GM19035 (cell line): Measurements from ENCODE around the gene FOXR2.

Source experiments
- ATAC-seq: cut with Tn5 transposase; IDR thresholded peaks from one replicate; pipeline ENCODE4 v1.9.1; 2021; ENCODE audit not compliant: unreplicated experiment

The FOXR2 gene, protein sequence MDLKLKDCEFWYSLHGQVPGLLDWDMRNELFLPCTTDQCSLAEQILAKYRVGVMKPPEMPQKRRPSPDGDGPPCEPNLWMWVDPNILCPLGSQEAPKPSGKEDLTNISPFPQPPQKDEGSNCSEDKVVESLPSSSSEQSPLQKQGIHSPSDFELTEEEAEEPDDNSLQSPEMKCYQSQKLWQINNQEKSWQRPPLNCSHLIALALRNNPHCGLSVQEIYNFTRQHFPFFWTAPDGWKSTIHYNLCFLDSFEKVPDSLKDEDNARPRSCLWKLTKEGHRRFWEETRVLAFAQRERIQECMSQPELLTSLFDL

DNA sequence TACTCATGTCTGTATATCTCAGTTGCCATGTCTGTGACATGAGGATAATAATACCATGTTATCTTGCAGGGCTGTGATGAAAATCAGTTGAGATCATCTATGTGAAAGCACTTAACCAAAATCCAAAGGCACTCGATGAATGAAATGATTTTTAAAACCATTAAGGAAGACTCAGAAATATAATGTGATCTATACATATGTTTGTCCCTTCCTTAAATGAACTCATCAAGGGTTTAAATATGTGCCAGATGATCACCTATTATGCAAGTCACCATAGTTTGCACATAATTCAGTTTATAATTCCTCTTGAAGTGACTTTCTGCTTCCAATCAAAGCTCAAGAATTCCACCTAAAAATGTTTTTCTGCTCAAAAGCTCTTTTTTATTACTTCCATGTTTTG is at the start of gene FOXR2:
Gene FOXR2, plus strand, starts transcription at position 301 of the 400 bp plus-strand sequence. CDS start 312 bp downstream, outside the sequence.
- no peak for ATAC-seq

DNA sequence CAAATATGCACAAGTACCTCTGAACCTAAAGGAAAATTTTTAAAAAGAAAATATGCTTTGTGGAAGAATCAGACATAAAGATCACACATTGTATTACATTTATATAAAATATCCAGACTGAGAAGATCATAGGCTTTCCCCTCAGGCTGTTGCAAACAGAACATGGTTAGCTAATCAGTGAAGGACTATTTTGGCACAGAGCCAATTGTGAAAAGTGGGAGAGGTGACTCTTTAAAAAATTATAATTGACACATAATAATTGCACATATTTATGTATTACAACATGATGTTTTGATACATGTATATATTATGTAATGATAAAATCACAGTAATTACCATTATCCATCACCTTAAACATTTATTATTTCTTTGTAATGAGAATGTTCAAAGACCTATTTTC is 44.1 kb upstream of the FOXR2 start:
- no peak for ATAC-seq

DNA sequence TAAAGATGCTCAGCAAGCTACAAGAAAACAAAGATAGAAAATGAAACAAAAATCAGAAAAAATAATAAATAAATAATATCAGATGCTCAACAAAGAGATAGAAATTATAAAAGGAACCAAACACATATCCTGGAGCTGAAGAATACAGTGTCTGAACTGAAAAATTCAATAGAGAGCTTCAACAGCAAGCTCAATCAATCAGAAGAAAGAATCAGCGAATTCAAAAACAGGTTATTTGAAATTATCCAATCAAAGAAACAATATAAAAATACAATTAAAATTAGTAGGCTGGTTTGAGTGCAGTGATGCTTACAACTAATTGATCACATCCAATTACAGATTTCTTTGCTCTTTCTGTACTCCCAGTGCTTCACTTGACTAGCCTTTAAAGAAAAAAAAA is 40.8 kb upstream of the FOXR2 start:
- ATAC-seq = no peak

DNA sequence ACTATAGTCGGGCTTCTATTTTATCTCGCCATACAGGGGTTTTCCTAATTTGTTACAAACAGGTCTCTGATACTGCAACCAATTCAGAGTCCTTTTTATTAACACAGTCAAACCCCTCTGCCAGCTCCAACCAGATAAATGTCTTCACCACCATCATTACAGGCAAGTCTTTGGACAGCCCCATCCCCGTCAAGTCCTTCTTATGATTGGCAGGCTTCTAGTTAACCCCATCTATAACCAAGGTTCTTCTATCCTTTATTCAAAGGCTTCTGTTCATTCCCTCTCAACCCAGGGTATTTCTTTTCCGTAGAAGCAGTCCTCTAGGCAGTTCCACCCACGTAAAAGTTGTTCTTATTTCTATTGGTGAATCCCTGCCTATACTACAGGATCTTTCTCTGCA is 29.9 kb upstream of the FOXR2 start:
- ATAC-seq = no peak

DNA sequence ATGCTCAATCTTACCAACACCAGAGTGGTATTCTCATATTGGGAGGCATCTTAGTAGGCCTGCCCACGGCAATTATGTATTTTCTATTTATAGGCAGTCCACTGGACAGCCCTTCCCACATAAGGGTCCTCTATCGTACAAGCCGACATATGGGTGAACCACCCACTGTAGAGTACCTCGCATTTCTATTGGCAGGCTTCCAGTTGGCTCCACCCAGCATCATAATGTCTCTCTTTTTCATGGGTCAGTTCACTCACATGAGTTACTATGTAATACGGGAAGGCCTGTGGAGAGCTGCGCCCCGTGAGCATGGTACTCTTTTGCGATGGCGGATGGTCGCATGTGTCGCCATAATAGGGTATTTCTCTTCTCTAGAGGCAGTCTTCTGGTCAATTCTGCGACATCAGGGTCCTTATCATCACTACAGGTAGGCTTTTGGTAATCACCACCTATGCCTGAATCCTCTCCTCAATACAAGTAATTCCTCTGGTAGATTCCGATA is 29.4 kb upstream of the FOXR2 start:
- ATAC-seq = no peak

DNA sequence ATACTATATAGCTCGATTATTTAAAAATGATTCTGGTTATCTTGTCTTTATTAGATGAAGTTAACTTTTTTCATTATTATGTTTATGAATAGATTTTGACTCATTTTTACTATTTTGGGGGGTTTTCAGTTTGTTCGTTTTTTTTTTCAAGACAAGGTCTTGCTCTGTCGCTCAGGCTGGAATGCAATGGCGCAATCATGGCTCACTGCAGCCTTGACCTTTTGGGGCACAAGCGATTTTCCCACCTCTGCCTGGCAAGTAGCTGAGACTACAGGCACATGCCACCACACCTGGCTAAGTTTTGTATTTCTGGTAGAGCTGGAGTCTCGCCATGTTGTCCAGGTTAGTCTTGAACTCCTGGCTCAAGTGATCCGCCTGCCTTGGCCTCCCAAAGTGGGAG is 24.9 kb upstream of the FOXR2 start:
- no peak for ATAC-seq

DNA sequence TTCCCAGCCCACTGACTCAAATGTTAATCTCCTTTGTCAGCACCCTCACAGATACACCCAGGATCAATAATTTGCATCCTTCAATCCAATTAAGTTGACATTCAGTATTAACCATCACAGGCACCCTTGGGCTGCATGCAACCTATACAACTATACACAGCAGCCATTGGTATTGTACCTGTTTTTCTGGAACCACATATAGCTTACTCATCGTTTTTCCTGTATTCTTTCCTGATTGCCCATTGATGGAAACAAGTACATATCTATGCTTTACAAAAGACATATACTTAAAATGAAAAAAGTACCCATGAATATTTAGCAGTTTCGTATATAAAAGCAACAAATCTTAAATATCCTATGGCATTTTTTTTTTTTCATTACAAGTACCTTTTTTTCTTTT is 3.7 kb upstream of the FOXR2 start:
- no peak for ATAC-seq

DNA sequence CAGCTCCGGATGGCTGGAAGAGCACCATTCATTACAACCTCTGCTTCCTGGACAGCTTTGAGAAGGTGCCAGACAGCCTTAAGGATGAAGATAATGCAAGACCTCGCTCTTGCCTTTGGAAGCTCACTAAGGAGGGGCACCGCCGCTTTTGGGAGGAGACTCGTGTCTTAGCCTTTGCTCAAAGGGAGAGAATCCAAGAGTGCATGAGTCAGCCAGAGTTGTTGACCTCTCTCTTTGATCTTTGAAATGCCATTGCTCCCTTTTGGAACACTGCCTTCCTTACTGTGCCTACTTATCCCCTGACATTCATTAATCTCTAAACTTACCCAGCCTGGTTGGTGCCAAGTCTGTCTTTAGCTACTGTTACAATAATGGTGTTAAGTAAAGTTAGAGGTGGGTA is 1.2 kb downstream of the FOXR2 start:
- no peak for ATAC-seq

DNA sequence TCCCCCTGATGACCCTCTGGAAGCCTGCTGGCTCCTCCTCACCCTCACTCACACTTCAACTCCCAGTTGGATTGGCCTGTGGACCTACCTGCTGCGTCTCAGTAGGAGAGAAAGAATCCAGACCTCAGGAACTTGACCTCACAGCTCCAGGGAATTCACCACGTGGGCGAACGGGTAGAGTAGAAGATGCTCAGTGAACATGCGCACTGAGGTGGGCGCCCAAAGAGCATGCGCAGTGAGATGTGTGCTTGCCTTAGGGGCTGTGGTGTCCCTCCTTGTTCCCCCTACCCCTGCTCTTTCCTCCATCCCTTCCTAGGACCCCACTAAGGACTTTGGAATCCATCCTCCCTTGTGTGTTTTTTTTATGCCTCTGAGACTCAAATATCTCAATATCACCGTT is 12.9 kb downstream of the FOXR2 start:
- no peak for ATAC-seq

DNA sequence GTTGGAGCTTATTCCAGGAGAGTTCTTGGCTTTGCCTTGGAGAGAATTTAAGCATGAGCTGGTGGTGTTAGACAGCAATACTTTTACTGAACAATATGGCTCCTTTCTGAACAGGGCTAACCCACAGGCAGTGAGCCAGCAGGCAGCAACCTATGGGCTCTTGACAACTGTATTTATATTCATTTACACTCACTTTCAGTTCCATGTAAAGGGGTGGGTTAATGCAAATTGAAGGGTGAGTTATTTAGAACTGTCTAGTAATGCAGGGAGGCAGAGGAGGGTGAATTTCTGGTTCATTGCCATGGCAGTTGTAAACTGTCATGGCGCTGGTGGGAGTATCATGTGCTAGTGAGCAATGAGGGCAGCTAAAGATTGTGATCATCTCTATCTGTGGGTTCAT is 15.7 kb downstream of the FOXR2 start:
- no peak for ATAC-seq

DNA sequence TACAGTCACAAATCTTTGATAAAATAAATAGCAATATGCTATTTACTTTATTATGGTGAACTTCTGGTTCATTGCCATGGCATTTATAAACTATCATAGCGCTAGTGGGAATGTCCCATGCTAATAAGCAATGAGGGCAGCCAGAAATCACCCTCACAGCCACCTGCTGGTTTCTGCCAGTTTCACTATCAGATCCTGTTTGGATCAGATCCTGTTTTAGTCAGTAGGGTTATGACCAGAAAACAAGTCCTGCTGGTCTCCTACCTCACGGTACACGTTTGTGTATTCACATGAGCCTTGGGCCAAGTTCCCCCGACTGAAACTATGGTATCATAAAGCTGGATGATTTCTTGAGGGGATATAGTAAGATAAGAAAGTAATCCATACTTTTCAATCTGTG is 17.7 kb downstream of the FOXR2 start:
- no peak for ATAC-seq

DNA sequence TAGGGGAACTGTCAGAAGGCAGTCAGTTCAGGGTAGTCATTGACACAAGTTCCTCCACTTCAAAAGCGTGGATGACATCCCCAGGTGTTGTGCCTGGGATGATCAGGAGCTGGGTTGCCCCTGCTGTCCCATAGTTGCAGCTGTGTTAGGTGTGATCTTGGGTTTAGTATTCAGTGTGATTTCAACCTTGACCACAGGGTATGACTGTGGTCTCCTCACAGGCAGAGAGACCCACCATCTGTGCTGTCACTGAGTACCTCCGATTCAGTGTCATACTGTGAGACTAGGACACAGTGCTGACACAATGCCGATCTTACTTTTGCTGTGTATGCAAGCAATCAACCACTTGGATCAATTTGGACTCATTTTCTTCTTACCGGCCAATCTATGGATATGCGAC is 25.2 kb downstream of the FOXR2 start:
- ATAC-seq = no peak

DNA sequence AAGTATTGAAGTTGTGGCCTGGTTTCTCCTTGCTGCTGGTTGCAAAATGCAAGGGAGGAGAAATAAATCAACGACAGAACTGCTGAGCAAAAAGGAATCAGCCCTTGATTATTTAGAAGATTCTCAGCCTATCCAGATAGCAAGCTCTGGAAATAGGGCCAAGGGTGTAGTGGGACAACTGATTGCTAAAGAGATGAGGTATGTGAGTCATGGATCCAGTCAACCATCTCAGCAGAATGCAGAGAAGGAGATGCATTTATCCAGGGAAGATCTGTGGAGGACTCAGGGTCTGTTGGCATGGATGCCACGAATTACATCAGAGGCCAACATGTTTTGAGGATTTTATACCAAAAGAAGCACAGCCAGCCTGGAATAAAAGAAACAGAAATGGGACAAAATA is 36.7 kb downstream of the FOXR2 start:
- ATAC-seq = no peak

DNA sequence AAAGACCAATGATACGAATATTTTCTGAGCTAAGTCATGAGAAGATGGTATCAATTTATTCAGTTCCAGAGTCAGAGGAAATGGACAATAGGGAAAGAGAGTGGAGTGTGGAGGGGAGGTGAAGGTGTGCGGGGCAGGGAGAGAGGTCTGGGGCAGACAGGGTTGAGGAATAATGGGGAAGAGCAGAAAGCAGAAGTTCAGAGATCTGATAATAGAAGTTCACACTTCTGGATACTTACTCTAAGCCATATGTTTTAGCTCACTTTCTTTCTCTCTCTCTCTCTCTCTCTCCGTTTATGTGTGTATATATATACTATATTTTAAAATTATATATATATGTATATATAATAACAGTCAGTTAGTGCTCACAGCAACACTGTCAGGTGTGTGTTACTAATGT is 40.4 kb downstream of the FOXR2 start:
- ATAC-seq = no peak

DNA sequence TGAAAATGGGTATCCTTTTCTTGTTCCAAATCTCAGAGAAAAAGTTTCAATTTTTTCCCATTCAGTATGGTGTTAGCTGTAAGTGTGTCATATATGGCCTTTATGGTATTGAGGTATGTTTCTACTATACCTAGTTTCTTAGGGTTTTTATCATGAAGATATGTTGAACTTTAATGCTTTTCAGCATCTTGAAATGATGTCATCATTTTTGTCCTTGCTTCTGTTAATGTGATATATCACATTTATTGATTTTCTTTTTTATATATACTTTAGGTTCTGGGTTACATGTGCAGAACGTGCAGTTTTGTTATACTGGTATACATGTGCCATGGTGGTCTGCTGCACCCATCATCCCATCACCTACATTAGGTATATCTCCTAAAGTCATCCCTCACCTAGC is 44.9 kb downstream of the FOXR2 start:
- no peak for ATAC-seq
